GM19023 (cell line): Measurements from ENCODE around the gene MCL1.

Source experiments
- ATAC-seq: cut with Tn5 transposase; IDR thresholded peaks from one replicate; pipeline ENCODE4 v1.9.1; 2021; ENCODE audit warnings: mild to moderate bottlenecking, moderate library complexity; ENCODE audit not compliant: unreplicated experiment

MCL1 gene

GRCh38 chr1:150557813-150558212 lies 21.6 kb downstream of the MCL1 start:
- no peak for ATAC-seq

DNA sequence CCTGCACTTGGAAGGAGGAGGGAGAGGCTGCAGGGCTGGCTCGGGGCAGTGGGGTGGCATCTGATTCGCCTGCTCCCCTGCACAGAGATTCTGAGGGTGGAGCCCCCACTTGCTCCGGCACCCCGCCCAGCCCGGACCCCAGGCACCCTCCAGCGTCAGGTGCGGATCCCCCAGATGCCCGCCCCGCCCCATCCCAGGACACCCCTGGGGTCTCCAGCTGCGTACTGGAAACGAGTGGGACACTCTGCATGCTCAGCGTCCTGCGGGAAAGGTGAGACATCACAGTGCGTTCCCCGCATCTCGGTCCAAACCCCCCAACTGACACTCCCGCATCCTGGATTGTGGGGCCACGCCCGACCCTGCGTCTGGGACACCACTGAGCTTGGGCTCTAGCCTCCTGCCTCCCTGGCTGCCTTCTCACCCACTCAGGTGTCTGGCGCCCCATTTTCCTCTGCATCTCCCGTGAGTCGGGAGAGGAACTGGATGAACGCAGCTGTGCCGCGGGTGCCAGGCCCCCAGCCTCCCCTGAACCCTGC lies 22.3 kb downstream of the MCL1 start:
- no peak for ATAC-seq

GRCh38 chr1:150555971-150556865 lies 23.2 kb downstream of the MCL1 start:
- no peak for ATAC-seq

DNA sequence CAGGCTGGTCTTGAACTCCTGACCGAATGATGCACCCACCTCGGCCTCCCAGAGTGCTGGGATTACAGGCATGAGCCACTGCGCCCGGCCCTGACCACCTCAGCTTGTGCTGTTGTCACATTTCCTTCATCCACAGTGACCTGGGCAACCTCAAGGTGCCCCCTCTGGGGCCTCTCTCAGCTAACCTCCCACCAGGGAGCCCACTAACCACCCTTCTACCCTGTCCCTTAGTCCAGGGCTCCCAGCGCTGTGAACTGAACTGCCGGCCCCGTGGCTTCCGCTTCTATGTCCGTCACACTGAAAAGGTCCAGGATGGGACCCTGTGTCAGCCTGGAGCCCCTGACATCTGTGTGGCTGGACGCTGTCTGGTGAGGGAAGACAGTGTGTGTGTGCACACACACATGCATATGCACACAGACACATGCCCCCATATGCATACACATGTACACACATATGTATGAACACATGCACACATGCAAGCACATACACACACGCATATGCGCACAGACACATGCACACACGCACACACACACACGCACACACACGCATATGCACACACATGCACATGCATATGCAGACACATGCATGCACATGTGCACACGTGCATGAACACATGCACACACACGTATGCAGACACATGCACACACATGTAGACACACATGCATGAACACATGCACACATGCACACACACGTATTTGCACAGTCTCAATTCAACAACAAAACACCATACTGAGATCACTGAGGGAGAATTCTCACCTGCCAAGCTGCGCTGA lies 24.0 kb downstream of the MCL1 start:
- ATAC-seq = no peak

GRCh38 chr1:150554086-150554452 lies 25.3 kb downstream of the MCL1 start:
- ATAC-seq = no peak

DNA sequence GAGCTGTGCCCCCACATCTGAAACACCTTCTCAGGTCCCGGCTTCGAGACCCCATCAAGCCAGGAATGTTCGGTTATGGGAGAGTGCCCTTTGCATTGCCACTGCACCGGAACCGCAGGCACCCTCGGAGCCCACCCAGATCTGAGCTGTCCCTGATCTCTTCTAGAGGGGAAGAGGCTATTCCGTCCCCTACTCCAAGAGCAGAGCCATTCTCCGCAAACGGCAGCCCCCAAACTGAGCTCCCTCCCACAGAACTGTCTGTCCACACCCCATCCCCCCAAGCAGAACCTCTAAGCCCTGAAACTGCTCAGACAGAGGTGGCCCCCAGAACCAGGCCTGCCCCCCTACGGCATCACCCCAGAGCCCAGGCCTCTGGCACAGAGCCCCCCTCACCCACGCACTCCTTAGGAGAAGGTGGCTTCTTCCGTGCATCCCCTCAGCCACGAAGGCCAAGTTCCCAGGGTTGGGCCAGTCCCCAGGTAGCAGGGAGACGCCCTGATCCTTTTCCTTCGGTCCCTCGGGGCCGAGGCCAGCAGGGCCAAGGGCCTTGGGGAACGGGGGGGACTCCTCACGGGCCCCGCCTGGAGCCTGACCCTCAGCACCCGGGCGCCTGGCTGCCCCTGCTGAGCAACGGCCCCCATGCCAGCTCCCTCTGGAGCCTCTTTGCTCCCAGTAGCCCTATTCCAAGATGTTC lies 25.9 kb downstream of the MCL1 start:
- no peak for ATAC-seq

GRCh38 chr1:150552911-150553289 lies 26.5 kb downstream of the MCL1 start:
- no peak for ATAC-seq

DNA sequence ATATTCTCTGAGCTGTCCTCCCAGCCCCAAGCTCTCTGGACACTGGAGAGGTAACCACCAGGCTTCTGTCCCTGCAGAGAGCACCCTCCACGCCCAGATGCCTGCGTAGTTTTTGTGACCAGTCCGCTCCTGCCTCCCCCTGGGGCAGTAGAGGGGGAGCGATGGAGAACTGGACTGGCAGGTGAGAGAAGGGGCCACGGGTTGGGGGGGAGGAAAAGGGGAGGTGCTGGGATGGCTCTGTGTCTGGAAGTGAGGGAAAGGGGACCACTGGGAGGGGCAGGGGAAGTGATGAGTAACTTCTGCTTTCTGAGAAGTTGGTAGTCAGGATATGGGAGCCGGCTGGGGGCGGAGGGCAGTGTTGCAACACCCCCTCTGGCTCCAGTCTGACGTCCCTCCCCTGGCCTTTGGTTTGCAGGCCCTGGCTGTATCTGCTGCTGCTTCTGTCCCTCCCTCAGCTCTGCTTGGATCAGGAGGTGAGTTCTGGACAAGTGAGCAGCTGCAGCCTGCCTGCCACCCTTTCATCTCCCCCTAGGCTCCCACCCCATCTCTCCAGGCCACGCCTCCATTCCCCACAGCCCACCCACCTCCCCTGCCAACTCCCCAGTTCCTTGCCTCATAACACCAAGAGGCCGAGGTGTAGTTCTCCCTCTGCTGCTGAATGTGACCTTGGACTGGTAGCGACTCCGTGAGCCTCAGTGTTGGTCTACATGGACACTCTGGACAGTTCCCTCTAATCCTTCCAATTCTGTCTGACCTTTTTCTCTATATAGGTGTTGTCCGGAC lies 27.1 kb downstream of the MCL1 start:
- ATAC-seq = no peak

GRCh38 chr1:150551784-150552127 lies 27.7 kb downstream of the MCL1 start:
- no peak for ATAC-seq

DNA sequence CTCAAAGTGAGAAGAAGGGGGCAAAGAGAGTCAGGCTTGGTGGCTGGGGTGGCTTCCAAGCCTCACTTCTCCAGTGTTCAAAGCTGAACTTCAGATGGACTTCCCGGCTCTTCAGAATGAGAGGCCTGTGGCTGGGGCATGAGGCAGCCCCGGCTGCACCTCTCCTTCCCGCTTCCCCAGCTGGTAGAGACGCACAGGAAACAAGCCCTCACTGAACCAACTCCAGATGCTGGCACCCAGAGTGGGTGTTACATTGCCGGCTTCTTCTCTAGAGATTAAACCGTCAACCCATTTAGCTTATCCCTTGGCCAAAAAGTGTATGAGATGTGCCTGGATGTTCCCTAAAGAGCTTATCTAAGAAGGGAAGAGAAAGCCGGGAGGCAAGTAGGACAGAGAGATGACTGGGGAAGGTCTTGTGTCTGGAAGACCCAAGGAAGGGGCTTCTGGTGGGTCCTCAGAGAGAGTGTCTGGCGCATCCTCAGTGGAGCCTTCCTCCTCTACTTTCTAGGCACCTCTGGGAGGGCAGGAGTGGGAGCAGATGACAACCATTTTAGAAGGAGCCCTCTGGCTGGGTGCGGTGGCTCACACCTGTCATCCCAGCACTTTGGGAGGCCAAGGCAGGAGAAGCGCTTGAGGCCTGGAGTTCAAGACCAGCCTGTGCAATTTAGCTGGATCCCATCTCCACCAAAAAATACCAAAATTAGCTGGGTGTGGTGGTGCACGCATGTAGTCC lies 28.2 kb downstream of the MCL1 start:
- ATAC-seq = no peak

DNA sequence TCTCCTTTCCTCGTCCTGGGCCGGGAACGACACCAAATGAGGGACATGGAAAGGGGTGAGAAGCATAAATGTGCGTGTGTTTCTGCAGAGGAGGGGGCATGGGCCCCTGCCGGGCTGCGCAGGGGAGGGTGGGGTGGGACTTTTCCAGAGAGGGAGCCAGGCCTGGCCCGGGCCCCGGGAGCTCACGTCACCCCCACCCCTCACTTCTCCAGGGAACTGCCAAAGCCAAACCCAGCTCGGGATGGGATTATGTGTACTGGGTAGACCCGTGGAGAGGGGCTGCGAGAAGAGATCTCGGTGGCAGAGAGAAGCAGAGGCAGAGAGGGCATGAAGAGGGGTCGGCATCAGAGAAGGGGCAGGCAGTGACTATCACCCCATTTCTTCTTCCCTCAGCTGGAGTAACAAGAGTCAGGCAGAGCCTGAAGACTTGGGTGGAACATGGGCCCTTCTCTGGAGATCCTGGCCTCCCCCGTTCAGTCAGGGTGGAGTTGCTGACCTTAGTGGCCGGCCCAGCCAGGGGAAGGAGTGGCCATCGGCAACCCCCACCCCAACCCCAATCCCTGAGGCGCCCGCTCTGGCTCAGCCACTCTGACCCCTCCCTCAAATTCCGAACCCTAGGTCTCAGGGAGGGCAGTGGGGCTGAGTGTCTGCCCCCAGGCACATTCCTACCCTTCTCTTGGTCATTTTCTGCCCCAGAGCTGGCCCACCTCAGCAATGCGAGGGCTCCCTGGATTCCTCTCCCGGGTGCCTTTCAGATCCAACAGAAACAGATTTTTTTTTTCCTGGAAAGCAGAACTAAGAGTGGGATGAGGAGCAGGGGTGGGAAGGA lies 29.0 kb downstream of the MCL1 start:
- ATAC-seq = no peak

- ATAC-seq = no peak
Measured at GRCh38 chr1:150549496-150550221, 29.8 kb downstream of the MCL1 start.

DNA sequence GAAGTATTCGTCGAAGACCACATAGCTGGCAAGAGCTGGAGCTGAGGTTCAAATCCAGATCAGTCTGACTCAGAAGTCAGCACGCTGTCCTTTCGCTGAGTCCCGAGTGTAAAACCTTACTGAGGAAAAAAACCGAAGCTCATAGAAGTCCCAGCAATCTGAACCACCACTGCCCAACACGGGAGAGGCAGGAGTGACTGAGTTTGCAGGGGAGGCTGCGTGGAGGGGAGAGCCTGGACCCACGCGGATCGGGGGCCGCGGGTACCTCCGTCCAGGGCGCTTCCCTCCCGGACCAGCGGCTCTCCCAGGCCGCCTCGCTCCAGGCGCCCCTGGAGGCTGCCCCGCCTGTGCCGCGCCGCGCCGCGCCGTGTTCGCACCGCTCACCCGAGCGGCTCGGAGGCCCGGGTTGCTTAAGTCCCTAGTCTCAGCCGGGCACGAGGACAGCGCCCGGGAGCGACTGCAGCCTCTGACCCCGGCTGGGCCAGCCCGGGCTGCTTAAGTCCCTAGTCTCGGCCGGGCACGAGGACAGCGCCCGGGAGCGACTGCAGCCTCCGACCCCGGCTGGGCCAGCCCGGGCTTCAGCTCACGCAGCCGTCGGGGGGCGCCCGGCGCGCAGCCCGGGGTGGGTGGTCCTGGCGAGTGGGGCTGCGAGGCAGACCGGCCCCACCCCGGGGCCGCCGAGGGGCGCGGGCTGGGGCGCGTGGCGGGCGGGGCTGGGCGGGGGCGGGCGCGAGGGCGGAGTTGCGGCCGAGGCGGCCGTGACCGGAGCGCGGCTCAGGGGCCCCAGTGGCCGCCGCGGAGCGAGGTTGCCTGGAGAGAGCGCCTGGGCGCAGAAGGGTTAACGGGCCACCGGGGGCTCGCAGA lies 30.5 kb downstream of the MCL1 start, which contains the start of gene ADAMTSL4:
Gene ADAMTSL4, plus strand, starts transcription at position 777 of the 864 bp plus-strand sequence. CDS start 2,881 bp downstream, outside the sequence.
- peak; percentile 48 for ATAC-seq

DNA sequence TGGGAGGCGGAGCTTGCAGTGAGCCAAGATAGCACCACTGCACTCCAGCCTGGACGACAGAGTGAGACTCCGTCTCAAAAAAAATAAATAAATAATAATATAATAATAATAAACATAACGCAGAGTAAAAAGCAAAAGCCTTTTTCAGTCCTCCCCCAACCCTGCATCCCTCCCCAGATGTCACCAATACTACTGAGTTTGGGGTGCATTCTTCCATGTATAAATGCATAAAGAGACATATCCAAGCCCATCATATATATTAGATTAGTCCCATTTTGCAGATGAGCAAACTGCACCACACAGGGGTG lies 31.1 kb downstream of the MCL1 start:
- ATAC-seq = no peak

- no peak for ATAC-seq
Measured at GRCh38 chr1:150546294-150546937, 33.0 kb downstream of the MCL1 start.

DNA sequence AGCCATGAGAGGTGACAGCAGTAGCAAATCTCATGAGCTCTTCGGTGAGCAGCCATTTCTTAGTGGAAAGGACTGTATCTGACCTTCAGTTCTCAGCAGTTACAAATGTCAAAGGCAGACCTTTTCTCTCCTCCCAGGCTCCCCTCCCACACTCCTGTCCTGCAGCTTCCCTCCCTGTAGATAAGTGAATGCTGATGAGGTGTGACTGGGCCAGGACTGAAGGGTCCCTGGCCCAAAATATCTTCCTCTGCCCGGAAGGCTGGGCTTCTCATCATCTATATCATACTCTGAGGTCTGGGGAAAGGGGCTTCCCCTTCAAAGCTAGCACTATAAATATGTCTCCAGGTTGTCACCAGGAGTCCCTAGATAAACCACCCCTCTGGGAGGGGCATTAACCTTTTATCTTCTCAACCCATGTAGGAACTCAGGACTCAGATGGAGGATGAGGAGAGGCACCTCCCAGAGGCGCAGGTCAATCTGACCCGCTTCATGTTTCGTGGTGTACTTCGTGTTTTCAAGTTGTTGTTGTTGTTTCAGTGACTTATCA lies 33.9 kb downstream of the MCL1 start:
- ATAC-seq = no peak

GRCh38 chr1:150544204-150544603 lies 35.2 kb downstream of the MCL1 start:
- ATAC-seq = no peak
